Measurements from ENCODE around the gene MACROD2. TPM values are rescaled to one million over a fixed set of nuclear protein-coding genes. Genes with fewer than 3 reads are reported as not detected.

Gene MACROD2
- polyA plus RNA-seq, 2 of the 4 experiments (the other 2 are of a cell fraction), result 0.96 to 1.3 TPM

DNA sequence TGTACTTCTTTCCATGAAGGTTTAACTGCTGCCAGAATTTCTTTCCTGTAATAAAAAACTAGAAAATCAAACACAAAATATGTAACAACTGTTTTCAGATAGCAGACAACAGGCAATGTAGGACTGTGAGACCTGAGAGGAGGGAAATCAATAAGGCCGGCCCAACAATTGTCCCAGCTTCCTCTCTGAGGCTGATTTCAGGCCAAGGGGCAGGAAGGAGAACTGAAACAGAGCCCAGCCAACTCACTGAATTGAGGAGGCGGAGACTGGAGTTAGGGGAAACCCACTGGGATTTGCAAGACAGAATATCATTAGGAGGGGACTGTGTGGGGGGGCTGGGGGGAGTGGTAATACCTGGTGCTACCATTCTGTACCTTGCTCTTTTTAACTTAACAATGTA is 299.9 kb downstream of the MACROD2 start (continued):
- TF ChIP-seq, protein P1, sequence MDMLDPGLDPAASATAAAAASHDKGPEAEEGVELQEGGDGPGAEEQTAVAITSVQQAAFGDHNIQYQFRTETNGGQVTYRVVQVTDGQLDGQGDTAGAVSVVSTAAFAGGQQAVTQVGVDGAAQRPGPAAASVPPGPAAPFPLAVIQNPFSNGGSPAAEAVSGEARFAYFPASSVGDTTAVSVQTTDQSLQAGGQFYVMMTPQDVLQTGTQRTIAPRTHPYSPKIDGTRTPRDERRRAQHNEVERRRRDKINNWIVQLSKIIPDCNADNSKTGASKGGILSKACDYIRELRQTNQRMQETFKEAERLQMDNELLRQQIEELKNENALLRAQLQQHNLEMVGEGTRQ (IDR thresholded peaks at IDR 0.05), result no peak

DNA sequence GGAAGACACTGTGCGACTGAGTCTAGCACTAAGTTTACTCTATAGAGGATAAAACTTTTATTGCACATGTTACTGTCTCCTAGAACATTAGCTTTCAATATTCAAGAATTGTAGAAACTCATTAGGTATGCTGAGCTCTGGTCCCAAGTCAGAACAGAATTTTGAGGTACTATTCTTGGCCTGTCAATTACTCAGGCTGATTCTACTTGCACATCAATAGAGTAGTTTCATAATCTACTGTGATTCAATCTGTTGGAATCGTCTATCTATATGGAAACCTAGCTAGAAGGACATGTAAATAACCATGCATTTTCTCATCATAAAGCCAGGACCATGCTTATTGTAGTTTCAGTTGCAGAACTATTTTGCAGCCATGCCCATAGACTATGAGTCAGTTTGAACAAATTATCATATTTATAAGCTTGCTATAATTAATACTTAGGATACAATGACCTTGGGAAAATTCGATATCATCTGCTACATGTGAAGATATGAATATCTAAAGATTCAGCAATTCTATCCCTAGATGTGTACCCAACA is 300.5 kb downstream of the MACROD2 start:
- no peaks in the 10 kb centered on the region for H3K9me3 ChIP-seq
- no peaks in the 10 kb centered on the region for H3K4me1 ChIP-seq
- H3K4me2 ChIP-seq, result no peak overlapping the region
- TF ChIP-seq POLR2AphosphoS2 (conservative IDR thresholded peaks at IDR 0.05; ENCODE audit: low read length), result no peak
- TF ChIP-seq, protein P2, sequence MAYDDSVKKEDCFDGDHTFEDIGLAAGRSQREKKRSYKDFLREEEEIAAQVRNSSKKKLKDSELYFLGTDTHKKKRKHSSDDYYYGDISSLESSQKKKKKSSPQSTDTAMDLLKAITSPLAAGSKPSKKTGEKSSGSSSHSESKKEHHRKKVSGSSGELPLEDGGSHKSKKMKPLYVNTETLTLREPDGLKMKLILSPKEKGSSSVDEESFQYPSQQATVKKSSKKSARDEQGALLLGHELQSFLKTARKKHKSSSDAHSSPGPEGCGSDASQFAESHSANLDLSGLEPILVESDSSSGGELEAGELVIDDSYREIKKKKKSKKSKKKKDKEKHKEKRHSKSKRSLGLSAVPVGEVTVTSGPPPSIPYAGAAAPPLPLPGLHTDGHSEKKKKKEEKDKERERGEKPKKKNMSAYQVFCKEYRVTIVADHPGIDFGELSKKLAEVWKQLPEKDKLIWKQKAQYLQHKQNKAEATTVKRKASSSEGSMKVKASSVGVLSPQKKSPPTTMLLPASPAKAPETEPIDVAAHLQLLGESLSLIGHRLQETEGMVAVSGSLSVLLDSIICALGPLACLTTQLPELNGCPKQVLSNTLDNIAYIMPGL (CRISPR knock-in tag; IDR thresholded peaks at IDR 0.05; ENCODE audit: borderline replicate concordance), result no peak
- TF ChIP-seq CHD4 (IDR thresholded peaks at IDR 0.05; ENCODE audit: borderline replicate concordance), result no peak
- no peak for TF ChIP-seq ZFP36 (IDR thresholded peaks at IDR 0.05; ENCODE audit: borderline replicate concordance, partially characterized antibody)
- TF ChIP-seq CEBPB (IDR thresholded peaks at IDR 0.05), result no peak
- no peak for TF ChIP-seq RCOR1 (IDR thresholded peaks at IDR 0.05; ENCODE audit: low read depth, low read length)
- TF ChIP-seq, protein P3, sequence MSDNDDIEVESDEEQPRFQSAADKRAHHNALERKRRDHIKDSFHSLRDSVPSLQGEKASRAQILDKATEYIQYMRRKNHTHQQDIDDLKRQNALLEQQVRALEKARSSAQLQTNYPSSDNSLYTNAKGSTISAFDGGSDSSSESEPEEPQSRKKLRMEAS (IDR thresholded peaks at IDR 0.05), result no peak
- TF ChIP-seq TP53 (CRISPR knock-in tag; IDR thresholded peaks at IDR 0.05), result no peak
- CTCF ChIA-PET, result interaction anchor here (1.2 kb wide), 1 partner anchor 11 kb away, joined by 3 read pairs; no protein-coding TSS in a partner anchor
- FAIRE-seq, result no peak
- WGBS (ENCODE audit: missing lambda C conversion rate), result 0% methylated on average over 3 of the region's 3 CpGs
- POLR2A ChIA-PET, result no interaction called here
- ATAC-seq, result no peak
- DNase-seq (ENCODE audit: low read depth in 1 of 2, low spot score in 1 of 2), result no peak
- no peak overlapping the region for H3K27ac ChIP-seq
- H3K4me3 ChIP-seq, result no peak overlapping the region

DNA sequence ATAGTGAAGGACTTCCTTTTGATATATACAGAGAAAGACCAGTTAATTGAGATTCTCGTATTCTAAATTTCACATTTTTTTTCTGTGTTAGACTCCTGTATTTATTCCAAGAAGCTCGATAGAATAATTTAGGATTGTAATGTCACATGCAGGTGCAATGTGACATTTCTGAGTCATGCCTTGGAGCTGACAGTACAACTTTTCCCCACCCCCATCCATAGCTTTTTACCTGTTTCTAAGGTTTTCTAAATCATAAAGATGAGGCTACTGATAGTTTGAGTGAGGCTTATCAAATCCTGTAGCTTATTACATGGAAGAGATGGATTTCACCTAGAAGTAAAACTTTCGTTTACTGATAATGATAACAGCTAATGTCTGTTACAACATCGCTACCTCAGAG is 304.5 kb downstream of the MACROD2 start:
- H3K27ac ChIP-seq, result no peak overlapping the region
- no peaks in the 10 kb centered on the region for H3K9me3 ChIP-seq
- TF ChIP-seq CBX8 (IDR thresholded peaks at IDR 0.05) (no peak), RCOR1 (IDR thresholded peaks at IDR 0.05; ENCODE audit: low read depth, low read length) (no peak), MAFK (IDR thresholded peaks at IDR 0.05; ENCODE audit: partially characterized antibody) (no peak), ZC3H11A (IDR thresholded peaks at IDR 0.05) (no peak), HOXB5 (CRISPR knock-in tag; IDR thresholded peaks at IDR 0.05) (no peak), RFX5 (IDR thresholded peaks at IDR 0.05) (no peak), NPAS2 (CRISPR knock-in tag; IDR thresholded peaks at IDR 0.05; ENCODE audit: borderline replicate concordance) (no peak)
- TF ChIP-seq, protein P4, sequence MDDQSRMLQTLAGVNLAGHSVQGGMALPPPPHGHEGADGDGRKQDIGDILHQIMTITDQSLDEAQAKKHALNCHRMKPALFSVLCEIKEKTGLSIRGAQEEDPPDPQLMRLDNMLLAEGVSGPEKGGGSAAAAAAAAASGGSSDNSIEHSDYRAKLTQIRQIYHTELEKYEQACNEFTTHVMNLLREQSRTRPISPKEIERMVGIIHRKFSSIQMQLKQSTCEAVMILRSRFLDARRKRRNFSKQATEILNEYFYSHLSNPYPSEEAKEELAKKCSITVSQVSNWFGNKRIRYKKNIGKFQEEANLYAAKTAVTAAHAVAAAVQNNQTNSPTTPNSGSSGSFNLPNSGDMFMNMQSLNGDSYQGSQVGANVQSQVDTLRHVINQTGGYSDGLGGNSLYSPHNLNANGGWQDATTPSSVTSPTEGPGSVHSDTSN (IDR thresholded peaks at IDR 0.05), result no peak
- ChIA-PET POLR2A (no interaction called here), CTCF (no interaction called here)
- whole genome bisulfite sequencing (ENCODE audit: missing lambda C conversion rate), result 39% methylated on average over 4 of the region's 4 CpGs
- no peak for DNase-seq (ENCODE audit: low read depth in 1 of 2, low spot score in 1 of 2)
- H3K4me3 ChIP-seq, result no peak overlapping the region
- FAIRE-seq, result no peak
- H3K4me1 ChIP-seq, result no peaks in the 10 kb centered on the region
- no peak overlapping the region for H3K4me2 ChIP-seq
- ATAC-seq, result no peak

DNA sequence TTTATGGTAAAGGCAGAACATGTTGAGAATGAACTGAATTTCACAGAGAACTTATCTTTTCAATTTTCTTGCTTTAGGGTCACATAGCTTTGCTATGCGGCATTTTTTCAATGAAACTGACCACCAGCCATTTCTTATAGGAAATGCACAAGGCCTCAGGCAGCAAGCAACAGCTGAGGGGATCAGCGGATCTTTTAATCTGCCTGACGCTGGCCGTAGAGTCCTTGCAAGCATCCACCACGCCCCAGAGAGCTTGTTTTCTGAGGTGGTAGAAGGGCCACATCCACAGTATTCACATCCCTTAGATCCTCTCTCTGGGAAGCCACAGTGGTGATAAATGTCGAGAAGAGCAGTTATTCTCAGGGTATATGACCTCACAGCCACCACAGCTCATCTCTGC is 307.8 kb downstream of the MACROD2 start:
- no peak for DNase-seq (ENCODE audit: low read depth in 1 of 2, low spot score in 1 of 2)
- ATAC-seq, result no peak
- Histone ChIP-seq H3K27ac (no peak overlapping the region), H3K4me3 (no peak overlapping the region), H3K9me3 (no peaks in the 10 kb centered on the region), H3K4me1 (no peaks in the 10 kb centered on the region), H3K4me2 (no peak overlapping the region)
- ChIA-PET CTCF (interaction anchor here (1.0 kb wide), 1 partner anchor 13 kb away, joined by 3 read pairs; no protein-coding TSS in a partner anchor), POLR2A (no interaction called here)
- 56% methylated on average over 6 of the region's 6 CpGs for WGBS (ENCODE audit: missing lambda C conversion rate)
- FAIRE-seq, result no peak
- TF ChIP-seq, protein P5, sequence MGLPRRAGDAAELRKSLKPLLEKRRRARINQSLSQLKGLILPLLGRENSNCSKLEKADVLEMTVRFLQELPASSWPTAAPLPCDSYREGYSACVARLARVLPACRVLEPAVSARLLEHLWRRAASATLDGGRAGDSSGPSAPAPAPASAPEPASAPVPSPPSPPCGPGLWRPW (IDR thresholded peaks at IDR 0.05), result no peak
- TF ChIP-seq ESRRA (IDR thresholded peaks at IDR 0.05; ENCODE audit: borderline replicate concordance, low read length) (no peak), KDM1A (IDR thresholded peaks at IDR 0.05; ENCODE audit: low read depth) (no peak), HOXB5 (CRISPR knock-in tag; IDR thresholded peaks at IDR 0.05) (no peak), CHD4 (IDR thresholded peaks at IDR 0.05; ENCODE audit: borderline replicate concordance) (no peak), HDAC2 (IDR thresholded peaks at IDR 0.05) (no peak), EHF (CRISPR knock-in tag; IDR thresholded peaks at IDR 0.05) (no peak), FOXS1 (CRISPR knock-in tag; IDR thresholded peaks at IDR 0.05) (no peak), TFCP2L1 (CRISPR knock-in tag; IDR thresholded peaks at IDR 0.05) (no peak), RNF2 (IDR thresholded peaks at IDR 0.05; ENCODE audit: borderline replicate concordance, low read depth) (no peak), EP300 (IDR thresholded peaks at IDR 0.05) (no peak), HOXA7 (CRISPR knock-in tag; IDR thresholded peaks at IDR 0.05) (no peak), ZFP36 (IDR thresholded peaks at IDR 0.05; ENCODE audit: borderline replicate concordance, partially characterized antibody) (no peak), POLR2A (IDR thresholded peaks at IDR 0.05; ENCODE audit: low read length) (no peak), SREBF2 (IDR thresholded peaks at IDR 0.05) (no peak), MAZ (IDR thresholded peaks at IDR 0.05; ENCODE audit: borderline replicate concordance, low read depth, low read length) (no peak)
- TF ChIP-seq, protein P6, sequence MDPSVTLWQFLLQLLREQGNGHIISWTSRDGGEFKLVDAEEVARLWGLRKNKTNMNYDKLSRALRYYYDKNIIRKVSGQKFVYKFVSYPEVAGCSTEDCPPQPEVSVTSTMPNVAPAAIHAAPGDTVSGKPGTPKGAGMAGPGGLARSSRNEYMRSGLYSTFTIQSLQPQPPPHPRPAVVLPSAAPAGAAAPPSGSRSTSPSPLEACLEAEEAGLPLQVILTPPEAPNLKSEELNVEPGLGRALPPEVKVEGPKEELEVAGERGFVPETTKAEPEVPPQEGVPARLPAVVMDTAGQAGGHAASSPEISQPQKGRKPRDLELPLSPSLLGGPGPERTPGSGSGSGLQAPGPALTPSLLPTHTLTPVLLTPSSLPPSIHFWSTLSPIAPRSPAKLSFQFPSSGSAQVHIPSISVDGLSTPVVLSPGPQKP (IDR thresholded peaks at IDR 0.05; ENCODE audit: low read depth, low read length), result no peak

Measured in A549 (cell line).